ENCODE data around the gene ZNF660.
"Not testable (repeated sequence)": the region's sequence is repeated elsewhere in the genome, so short reads cannot be mapped to it uniquely, and the experiment has no call there.

Gene ZNF660

DNA sequence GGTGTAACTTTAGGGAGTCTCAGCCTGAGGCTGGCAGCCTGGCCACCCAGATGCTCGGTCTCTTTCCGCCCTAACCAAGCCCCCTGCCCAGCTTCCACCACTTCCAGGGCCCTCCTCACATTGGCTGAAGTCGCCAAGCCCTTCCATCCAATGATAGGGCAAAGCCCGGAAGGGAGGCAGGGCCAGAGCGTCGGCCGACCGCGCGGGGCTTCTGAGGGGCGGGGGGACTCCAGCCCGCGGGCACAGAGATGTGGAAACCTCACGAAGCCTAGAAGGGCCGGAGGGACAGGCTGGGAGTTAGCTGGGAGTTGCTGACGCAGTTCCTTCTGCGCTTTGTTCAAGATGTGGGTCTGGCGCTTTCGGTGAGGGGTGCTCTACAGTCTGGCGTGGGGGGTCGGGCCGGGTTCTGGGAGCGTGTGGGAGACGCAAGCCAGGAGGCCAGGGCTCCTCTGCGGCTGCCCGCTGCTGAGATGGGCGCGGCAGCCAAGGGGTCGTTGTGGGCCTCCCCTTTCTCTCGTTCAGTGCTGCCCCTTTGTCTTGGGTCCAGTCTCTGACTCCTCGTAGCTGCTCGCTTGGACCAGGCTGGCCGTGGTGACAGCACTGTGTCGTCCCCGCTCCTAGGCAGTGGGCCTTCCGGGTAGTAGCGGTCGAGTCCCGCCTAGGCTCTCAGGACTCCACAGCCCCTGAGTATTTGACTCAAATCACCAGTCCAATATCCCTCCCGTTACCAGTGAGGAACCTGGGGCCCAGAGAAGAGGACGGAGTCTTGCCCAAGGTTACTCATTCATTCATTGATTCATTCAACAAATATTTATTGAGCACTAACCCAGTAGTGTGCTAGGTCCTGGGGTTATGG is at the start of gene ZNF660:
Gene ZNF660 (plus strand): TSS at position 319 of the 856 bp plus-strand sequence. CDS start 9,230 bp downstream, outside the sequence.
- no peak for DNase-seq (ENCODE audit: low read depth in 2 of 2, low spot score in 1 of 2)

DNA sequence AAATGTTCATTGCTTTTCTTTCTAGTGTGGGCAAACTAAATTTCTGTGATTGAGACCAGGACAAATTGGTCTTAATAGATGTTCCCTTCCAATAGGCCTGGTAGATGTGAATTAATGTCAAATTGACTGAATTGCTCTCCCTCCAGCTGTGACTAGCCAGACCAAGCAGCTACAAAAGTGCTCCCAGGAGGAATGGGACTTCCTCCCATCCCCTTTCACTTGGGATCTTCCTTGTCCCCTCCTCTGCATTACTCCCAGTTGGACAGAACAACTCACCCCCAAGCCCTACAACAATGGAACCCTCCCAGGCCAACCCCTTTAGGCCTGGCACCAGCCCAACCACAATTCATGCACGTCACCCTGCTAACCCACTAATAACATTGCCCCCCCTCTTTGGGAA is 49.4 kb upstream of the ZNF660 start:
- DNase-seq (ENCODE audit: low read depth in 2 of 2, low spot score in 1 of 2) = no peak

GRCh38 chr3:44544811-44545210 is 40.0 kb upstream of the ZNF660 start:
- DNase-seq (ENCODE audit: low read depth in 2 of 2, low spot score in 1 of 2) = not testable (repeated sequence)

- DNase-seq (ENCODE audit: low read depth in 2 of 2, low spot score in 1 of 2) = peak; percentile 5 to 22
Observed at GRCh38 chr3:44554626-44555592, 29.9 kb upstream of the ZNF660 start, which contains the start of gene ZKSCAN7. TSS of gene ZKSCAN7 (plus strand) at chr3:44555193. CDS start at chr3:44557048, 1,855 bp downstream.

- no peak for DNase-seq (ENCODE audit: low read depth in 2 of 2, low spot score in 1 of 2)
Observed at GRCh38 chr3:44555723-44556122, 29.0 kb upstream of the ZNF660 start.

DNA sequence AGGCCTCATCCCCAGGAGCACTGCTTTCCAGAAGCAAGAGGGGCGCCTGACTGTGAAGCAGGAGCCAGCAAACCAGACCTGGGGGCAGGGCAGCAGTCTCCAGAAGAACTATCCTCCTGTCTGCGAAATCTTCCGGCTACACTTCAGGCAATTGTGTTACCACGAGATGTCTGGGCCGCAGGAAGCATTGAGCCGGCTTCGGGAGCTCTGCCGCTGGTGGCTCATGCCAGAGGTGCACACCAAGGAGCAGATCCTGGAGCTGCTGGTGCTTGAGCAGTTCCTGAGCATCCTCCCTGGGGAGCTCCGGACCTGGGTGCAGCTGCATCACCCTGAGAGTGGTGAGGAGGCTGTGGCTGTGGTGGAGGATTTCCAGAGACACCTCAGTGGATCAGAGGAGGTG is 27.7 kb upstream of the ZNF660 start:
- no peak for DNase-seq (ENCODE audit: low read depth in 2 of 2, low spot score in 1 of 2)

GRCh38 chr3:44561076-44561475 is 23.7 kb upstream of the ZNF660 start:
- DNase-seq (ENCODE audit: low read depth in 2 of 2, low spot score in 1 of 2) = no peak

DNA sequence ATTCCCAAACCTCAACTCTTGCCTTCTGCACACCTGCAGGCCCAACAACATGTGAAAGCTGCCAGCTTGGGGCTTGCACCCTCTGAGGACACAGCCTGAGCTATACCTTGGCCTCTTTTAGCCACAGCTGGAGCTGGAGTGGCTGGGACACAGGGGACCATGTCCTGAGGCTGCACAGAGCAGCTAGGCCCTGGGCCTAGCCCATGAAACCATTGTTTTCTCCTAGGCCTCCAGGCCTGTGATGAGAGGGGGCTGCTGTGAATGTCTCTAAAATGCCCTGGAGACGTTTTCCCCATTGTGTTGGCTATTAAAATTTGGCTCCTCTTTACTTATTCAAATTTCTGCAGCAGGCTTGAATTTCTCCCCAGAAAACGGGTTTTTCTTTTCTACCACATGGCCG is 22.6 kb upstream of the ZNF660 start:
- no peak for DNase-seq (ENCODE audit: low read depth in 2 of 2, low spot score in 1 of 2)

GRCh38 chr3:44568561-44568960 is 16.2 kb upstream of the ZNF660 start:
- no peak for DNase-seq (ENCODE audit: low read depth in 2 of 2, low spot score in 1 of 2)

GRCh38 chr3:44571024-44571423 is 13.7 kb upstream of the ZNF660 start:
- no peak for DNase-seq (ENCODE audit: low read depth in 2 of 2, low spot score in 1 of 2)

DNA sequence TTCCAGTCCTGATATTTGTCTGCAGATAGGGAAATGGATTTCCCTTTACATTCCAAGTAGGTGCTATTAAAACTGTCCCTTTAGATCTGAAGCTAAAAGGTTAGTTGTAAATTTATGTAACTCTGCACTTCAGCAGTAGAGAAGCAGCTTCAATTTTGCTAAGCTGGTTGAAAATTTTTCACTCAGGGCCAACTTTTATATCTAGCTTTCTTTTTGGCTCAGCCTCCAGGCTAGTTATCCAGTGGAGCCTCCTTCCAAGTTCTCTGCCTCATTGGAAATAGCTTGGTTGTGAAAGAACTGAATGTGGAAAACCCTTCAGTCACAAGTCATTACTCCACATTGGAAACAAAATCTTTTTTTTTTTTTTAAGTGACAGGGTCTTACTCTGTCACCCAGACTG is 8.2 kb upstream of the ZNF660 start:
- DNase-seq (ENCODE audit: low read depth in 2 of 2, low spot score in 1 of 2) = no peak

GRCh38 chr3:44577354-44577952 is 7.3 kb upstream of the ZNF660 start:
- not testable (repeated sequence) for DNase-seq (ENCODE audit: low read depth in 2 of 2, low spot score in 1 of 2)

GRCh38 chr3:44578316-44578715 is 6.4 kb upstream of the ZNF660 start:
- DNase-seq (ENCODE audit: low read depth in 2 of 2, low spot score in 1 of 2) = not testable (repeated sequence)

DNA sequence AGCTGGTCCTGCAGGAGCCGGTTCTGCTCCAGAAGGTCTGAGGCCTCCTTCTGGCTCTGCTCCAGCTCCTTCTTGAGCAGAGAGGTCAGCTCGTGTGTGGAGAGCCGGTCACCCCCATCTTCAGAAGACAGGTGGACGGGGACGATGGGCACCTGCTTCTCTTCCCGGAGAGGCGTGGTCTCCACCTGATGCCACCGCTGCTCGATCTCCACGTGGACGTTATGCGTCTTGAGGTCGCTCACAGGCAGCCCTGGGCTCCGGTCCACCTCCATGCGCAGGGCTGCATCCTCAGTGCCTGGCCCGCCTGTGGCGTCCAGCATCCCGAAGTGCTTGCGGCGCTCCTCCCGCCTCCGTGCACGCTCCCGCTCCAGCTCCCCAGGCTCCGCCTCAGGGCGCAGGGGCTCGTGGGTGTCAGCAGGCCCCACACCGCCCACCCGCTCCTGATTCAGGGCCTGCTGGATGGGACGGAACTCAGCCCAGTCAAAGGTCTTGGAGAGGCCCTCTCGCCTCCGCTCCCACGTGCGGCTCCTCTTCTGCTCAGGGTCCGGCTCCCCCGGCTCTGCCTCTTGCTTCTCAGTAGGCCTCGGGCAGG is 5.7 kb upstream of the ZNF660 start:
- DNase-seq (ENCODE audit: low read depth in 2 of 2, low spot score in 1 of 2) = not testable (repeated sequence)

- DNase-seq (ENCODE audit: low read depth in 2 of 2, low spot score in 1 of 2) = not testable (repeated sequence)
Observed at GRCh38 chr3:44579749-44580148, 5.0 kb upstream of the ZNF660 start.

DNA sequence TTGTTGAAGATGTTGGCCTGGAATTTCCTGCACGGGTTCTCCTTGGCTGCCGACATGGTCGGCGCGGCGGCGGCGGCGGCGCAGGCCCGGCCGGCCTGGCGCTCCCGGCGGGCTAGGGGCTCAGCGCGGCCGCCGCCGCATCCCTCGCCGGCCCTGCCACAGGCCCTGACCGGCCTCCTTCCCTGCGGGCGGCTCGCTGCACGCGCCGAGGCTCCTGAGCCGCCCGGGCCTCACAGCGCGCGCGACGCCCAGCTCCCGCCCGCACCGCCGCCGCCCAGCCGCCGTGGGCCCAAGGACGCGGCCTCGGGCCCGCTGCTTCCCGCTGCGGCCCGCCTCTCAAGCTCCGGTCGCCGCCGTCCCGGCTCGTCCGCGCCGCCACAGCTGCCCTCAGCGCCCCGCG is 3.8 kb upstream of the ZNF660 start:
- not testable (repeated sequence) for DNase-seq (ENCODE audit: low read depth in 2 of 2, low spot score in 1 of 2)

- no peak for DNase-seq (ENCODE audit: low read depth in 2 of 2, low spot score in 1 of 2)
Observed at GRCh38 chr3:44596621-44597020, 11.9 kb downstream of the ZNF660 start.

GRCh38 chr3:44601749-44602148 is 17.0 kb downstream of the ZNF660 start:
- no peak for DNase-seq (ENCODE audit: low read depth in 2 of 2, low spot score in 1 of 2)

DNA sequence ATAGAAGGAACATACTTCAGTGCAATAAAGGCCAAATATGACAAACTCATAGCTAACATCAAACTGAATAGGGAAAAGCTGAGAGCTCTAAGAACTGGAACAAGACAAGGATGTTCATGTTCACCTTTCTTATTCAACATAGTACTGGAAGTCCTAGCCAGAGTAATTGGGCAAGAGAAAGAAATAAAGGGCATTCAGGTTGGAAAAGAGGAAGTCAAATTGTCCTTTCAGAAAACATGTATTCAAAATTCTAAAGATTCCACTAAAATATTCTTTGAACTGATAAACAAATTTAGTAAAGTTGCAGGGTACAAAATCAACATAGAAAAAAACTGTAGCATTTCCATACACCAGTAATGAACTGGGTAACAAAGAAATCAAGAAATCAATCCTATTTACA is 27.9 kb downstream of the ZNF660 start:
- DNase-seq (ENCODE audit: low read depth in 2 of 2, low spot score in 1 of 2) = no peak

DNA sequence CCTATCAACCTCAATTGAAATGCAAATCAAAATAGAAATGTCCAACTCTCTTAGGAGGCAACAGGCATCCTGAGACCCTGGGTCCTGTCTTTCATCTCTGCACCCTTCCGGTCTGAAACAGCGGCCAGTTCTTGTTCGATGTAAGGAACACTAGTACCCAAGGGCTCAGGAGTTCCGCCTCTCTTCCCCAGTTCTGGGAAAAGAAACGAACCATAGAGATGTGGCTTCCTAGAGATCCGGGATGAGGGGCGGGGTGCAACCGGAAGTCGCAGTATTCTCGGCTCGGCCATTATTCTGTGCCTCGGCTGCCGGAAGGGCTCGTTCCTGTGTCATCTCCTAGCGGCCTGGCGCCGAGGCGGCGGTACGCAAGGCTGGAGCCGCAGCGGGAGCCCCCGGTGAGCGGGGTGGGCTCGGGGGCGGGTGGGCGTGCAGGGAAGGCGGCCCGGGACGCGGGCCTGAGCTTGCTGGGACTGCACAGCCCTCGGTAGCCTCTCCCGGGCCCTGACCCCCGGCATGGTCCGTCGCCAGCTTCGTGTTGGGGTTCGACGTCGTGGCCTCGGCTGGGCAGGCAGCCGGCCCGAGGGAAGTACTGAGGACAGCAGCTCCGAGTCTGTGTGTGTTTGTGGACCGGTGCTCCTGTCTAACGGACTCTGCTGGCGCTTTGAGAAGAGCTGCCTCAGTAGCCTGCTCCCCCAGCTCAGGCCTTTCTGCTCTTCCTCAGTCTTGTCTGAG is 40.2 kb downstream of the ZNF660 start, which contains the start of gene ZNF197:
Gene ZNF197 (plus strand): TSS at position 288 of the 732 bp plus-strand sequence. CDS start 4,119 bp downstream, outside the sequence.
- DNase-seq (ENCODE audit: low read depth in 2 of 2, low spot score in 1 of 2) = peak; percentile 17 to 24
